PFSK-1 (cell line): ENCODE data around the gene IRF7.
A peak's percentile ranks its signal among the peaks of the same experiment; 100 is the strongest.

Experiments used
- FOXP2 ChIP-seq: optimal IDR thresholded peaks from 2 replicates; pipeline ENCODE3; 2011; ENCODE audit warnings: borderline replicate concordance, control low read depth, inconsistent platforms; ENCODE audit not compliant: insufficient read depth; ENCODE audit errors: extremely low read length, extremely low read depth
- POLR2AphosphoS5 ChIP-seq: IDR thresholded peaks from 2 replicates; pipeline ENCODE4 v1.6.1; 2012; ENCODE audit warnings: low read depth, mild to moderate bottlenecking, control low read depth, low read length, moderate library complexity
- SIN3A ChIP-seq: IDR thresholded peaks from 2 replicates; pipeline ENCODE4 v1.6.1; 2012; ENCODE audit warnings: mild to moderate bottlenecking, low read length, moderate library complexity, borderline replicate concordance; ENCODE audit not compliant: insufficient read depth
- TAF1 ChIP-seq: IDR thresholded peaks from 2 replicates; pipeline ENCODE4 v1.6.1; 2012; ENCODE audit warnings: low read length, control low read depth, borderline replicate concordance; ENCODE audit not compliant: insufficient read depth
- TF ChIP-seq, protein P1 (sequence below), 2 experiments: IDR thresholded peaks; 2 replicates each; pipeline versions ENCODE4 v1.6.1 to v1.8.0; 2011 to 2012; ENCODE audit warnings: low read depth in 2 of 2, low read length in 2 of 2, control low read depth in 1 of 2, inconsistent platforms in 1 of 2, mild to moderate bottlenecking in 1 of 2, moderate library complexity in 1 of 2; ENCODE audit not compliant: insufficient read depth in 1 of 2

IRF7 gene

DNA sequence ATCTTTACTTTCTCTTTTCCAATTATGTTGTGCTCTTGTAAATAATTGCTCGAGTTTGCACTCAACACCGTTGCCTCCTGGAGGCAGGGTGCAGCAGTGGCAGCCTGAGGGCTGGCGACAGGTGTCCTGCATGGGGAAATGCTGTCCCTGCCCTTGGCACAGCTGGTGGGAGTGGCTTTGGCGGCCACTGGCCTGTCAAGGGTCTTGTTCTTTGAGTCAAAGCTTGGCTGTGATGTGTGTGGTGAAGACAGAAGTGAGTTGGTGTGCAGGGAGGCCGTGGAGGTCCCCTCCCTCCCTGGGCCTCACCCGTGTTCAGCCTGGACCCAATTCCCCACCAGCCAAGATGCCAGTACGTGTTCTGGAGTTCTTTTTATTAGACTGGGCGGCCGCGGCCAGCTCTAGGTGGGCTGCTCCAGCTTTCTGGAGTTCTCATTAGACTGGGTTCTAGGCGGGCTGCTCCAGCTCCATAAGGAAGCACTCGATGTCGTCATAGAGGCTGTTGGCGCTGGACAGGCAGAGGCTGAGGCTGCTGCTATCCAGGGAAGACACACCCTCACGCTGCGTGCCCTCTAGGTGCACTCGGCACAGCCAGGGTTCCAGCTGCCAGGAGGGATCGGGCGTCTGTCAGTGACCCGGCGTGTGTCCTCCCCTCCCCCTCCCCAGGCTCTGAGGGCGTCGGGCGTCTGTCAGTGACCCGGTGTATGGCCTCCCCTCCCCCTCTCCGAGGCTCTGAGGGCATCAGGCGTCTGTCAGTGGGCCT, 3.4 kb downstream of the IRF7 start:
- TF ChIP-seq FOXP2 (no peak), POLR2AphosphoS5 (0 out of 2 replicates have a peak, but pooled peaks have one; percentile 14)

- TF ChIP-seq POLR2AphosphoS5 (no peak), TAF1 (no peak), FOXP2 (no peak), SIN3A (no peak)
- TF ChIP-seq, protein P1, sequence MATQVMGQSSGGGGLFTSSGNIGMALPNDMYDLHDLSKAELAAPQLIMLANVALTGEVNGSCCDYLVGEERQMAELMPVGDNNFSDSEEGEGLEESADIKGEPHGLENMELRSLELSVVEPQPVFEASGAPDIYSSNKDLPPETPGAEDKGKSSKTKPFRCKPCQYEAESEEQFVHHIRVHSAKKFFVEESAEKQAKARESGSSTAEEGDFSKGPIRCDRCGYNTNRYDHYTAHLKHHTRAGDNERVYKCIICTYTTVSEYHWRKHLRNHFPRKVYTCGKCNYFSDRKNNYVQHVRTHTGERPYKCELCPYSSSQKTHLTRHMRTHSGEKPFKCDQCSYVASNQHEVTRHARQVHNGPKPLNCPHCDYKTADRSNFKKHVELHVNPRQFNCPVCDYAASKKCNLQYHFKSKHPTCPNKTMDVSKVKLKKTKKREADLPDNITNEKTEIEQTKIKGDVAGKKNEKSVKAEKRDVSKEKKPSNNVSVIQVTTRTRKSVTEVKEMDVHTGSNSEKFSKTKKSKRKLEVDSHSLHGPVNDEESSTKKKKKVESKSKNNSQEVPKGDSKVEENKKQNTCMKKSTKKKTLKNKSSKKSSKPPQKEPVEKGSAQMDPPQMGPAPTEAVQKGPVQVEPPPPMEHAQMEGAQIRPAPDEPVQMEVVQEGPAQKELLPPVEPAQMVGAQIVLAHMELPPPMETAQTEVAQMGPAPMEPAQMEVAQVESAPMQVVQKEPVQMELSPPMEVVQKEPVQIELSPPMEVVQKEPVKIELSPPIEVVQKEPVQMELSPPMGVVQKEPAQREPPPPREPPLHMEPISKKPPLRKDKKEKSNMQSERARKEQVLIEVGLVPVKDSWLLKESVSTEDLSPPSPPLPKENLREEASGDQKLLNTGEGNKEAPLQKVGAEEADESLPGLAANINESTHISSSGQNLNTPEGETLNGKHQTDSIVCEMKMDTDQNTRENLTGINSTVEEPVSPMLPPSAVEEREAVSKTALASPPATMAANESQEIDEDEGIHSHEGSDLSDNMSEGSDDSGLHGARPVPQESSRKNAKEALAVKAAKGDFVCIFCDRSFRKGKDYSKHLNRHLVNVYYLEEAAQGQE (IDR thresholded peaks at IDR 0.05; ENCODE audit: insufficient read depth in 1 of 2, low read depth in 2 of 2, low read length in 2 of 2): no peak
Observed at GRCh38 chr11:611001-611996, 4.5 kb downstream of the IRF7 start.

GRCh38 chr11:610146-610801, 5.5 kb downstream of the IRF7 start:
- TF ChIP-seq FOXP2: no peak
- no peak for TF ChIP-seq SIN3A
- TF ChIP-seq, protein P1 (IDR thresholded peaks at IDR 0.05; ENCODE audit: insufficient read depth in 1 of 2, low read depth in 2 of 2, low read length in 2 of 2): no peak
- TF ChIP-seq TAF1: no peak
- no peak for TF ChIP-seq POLR2AphosphoS5

- TF ChIP-seq SIN3A (no peak), TAF1 (no peak), POLR2AphosphoS5 (no peak), FOXP2 (no peak)
- TF ChIP-seq, protein P1 (IDR thresholded peaks at IDR 0.05; ENCODE audit: insufficient read depth in 1 of 2, low read depth in 2 of 2, low read length in 2 of 2): no peak
Observed at GRCh38 chr11:609341-609811, 6.4 kb downstream of the IRF7 start.

- TF ChIP-seq POLR2AphosphoS5 (no peak), SIN3A (no peak), TAF1 (no peak)
- TF ChIP-seq, protein P1 (IDR thresholded peaks at IDR 0.05; ENCODE audit: insufficient read depth in 1 of 2, low read depth in 2 of 2, low read length in 2 of 2): no peak
Observed at GRCh38 chr11:608791-609251, 6.9 kb downstream of the IRF7 start.
